DMS153 treated with DMSO at 0.1 percent for 48 hours (cell line): ENCODE data around the gene ARRDC1.
A peak's percentile ranks its signal among the peaks of the same experiment; 100 is the strongest.
"Not testable (repeated sequence)": the region's sequence is repeated elsewhere in the genome, so short reads cannot be mapped to it uniquely, and the experiment has no call there.

ENCODE experiments used
- DNase-seq: peaks from one replicate; lab custom pipeline; 2025; ENCODE audit not compliant: unreplicated experiment; lab: John Stamatoyannopoulos, UW

ARRDC1 gene

GRCh38 chr9:137611623-137612609, 6.4 kb downstream of the ARRDC1 start:
- no peak for DNase-seq

- no peak for DNase-seq
These were observed 7.3 kb downstream of the ARRDC1 start for GRCh38 chr9:137612741-137613142.

- no peak for DNase-seq
These were observed 7.8 kb downstream of the ARRDC1 start for GRCh38 chr9:137613259-137613658.

GRCh38 chr9:137613738-137614523, 8.4 kb downstream of the ARRDC1 start:
- no peak for DNase-seq

GRCh38 chr9:137614631-137615386, 9.3 kb downstream of the ARRDC1 start:
- DNase-seq = no peak

GRCh38 chr9:137615387-137615871, 9.9 kb downstream of the ARRDC1 start:
- no peak for DNase-seq

- peak; percentile 85 for DNase-seq
These were observed 12.9 kb downstream of the ARRDC1 start, which contains the start of gene EHMT1 for GRCh38 chr9:137618105-137619067. Gene EHMT1 (plus strand): TSS chr9:137619005. CDS start chr9:137619029, 24 bp downstream.

- no peak for DNase-seq
These were observed 14.0 kb downstream of the ARRDC1 start for GRCh38 chr9:137619240-137620047.

- no peak for DNase-seq
These were observed 14.5 kb downstream of the ARRDC1 start for GRCh38 chr9:137620048-137620405.

GRCh38 chr9:137620581-137620980, 15.1 kb downstream of the ARRDC1 start:
- DNase-seq = no peak

- DNase-seq = no peak
These were observed 15.8 kb downstream of the ARRDC1 start for GRCh38 chr9:137621131-137621757.

GRCh38 chr9:137622211-137622610, 16.7 kb downstream of the ARRDC1 start:
- not testable (repeated sequence) for DNase-seq

- DNase-seq = no peak
These were observed 21.0 kb downstream of the ARRDC1 start for GRCh38 chr9:137626464-137626863.

GRCh38 chr9:137627406-137627805, 21.9 kb downstream of the ARRDC1 start:
- DNase-seq = not testable (repeated sequence)

GRCh38 chr9:137630126-137630525, 24.6 kb downstream of the ARRDC1 start:
- no peak for DNase-seq

GRCh38 chr9:137630679-137631078, 25.2 kb downstream of the ARRDC1 start:
- no peak for DNase-seq

- DNase-seq = no peak
These were observed 26.1 kb downstream of the ARRDC1 start for GRCh38 chr9:137631345-137632229.
